HG02623 (cell line): ENCODE measurements around the gene GOLGA8A.
A peak's percentile ranks its signal among the peaks of the same experiment; 100 is the strongest.
"Not testable (repeated sequence)": the region's sequence is repeated elsewhere in the genome, so short reads cannot be mapped to it uniquely, and the experiment has no call there.

Experiments
- ATAC-seq: cut with Tn5 transposase; IDR thresholded peaks from one replicate; pipeline ENCODE4 v1.9.1; 2021; ENCODE audit warnings: moderate library complexity; ENCODE audit not compliant: unreplicated experiment

Gene GOLGA8A

DNA sequence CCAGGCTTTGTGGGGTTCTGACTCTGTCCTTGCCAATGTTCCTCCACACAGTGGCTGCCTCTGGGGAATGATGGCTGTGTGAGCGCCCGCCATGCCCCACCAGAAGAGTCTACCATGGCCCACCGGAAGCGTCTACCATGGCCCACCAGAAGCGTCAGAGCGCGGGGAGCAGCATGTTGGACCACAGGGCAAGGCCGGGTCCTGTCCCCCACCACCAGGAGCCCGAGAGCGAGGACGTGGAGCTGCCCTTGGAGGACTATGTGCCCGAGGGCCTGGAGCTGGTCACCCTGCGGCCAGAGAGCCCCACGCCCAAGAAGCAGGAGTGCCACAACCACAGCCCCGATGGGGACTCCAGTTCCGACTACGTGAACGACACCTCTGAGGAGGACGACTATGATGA lies 28.1 kb downstream of the GOLGA8A start:
- not testable (repeated sequence) for ATAC-seq

DNA sequence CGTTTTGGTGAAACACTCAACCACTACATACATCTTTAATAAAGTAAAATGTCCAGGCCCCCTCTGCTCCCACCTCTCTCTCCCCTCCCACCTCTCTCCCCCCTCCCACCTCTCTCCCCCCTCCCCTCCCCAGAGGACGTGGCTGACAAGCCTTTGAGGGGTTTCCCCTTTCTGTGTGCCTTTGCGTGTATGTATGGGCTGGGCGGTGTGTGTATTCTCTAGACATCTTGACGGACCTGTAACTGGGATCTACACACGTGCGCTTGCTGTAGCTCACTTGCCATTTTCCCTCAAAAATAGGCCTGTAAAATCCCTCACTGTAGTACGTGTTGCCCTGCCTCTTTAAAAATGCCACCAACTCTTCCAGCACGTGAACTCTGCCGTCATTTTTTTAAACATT lies 28.6 kb downstream of the GOLGA8A start:
- not testable (repeated sequence) for ATAC-seq

DNA sequence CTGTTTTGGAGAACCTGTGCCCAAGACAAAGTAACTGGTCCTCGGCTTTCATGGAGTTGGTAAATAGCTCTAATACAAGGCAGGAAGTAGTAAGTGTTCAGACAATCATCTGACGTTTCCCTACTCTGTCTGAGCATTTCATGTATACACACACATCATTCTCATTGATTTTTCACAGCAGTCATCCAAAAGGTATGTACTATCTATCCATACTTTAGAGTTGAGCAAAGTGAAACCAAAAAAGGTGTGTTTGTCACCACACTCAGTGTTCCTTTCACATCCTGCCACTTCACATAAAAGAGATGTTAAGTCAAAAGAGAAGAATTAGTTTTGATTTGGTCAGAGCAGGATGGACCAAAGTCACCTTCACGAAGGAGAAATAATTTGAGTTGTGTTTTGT lies 33.7 kb downstream of the GOLGA8A start:
- ATAC-seq: peak; percentile 60

DNA sequence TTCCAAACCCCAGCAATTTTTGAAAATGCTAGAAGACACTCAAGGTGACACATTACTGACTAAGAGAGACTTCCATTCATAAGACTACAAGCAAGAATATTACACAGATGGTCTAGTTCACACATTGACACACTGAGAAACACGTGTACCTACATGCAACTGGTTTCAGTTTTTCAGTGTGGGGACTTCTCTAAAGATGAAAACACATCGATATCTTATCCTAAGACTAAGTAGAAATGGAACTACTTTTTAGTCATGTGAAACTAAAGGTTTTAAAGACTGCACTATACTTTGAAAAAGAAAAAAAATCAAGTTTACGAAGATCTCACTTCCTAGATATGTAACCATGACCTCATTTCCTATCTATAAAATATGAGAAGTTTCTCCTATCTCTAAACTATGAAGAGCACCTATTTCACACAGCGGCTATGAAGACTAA lies 34.4 kb downstream of the GOLGA8A start:
- not testable (repeated sequence) for ATAC-seq

DNA sequence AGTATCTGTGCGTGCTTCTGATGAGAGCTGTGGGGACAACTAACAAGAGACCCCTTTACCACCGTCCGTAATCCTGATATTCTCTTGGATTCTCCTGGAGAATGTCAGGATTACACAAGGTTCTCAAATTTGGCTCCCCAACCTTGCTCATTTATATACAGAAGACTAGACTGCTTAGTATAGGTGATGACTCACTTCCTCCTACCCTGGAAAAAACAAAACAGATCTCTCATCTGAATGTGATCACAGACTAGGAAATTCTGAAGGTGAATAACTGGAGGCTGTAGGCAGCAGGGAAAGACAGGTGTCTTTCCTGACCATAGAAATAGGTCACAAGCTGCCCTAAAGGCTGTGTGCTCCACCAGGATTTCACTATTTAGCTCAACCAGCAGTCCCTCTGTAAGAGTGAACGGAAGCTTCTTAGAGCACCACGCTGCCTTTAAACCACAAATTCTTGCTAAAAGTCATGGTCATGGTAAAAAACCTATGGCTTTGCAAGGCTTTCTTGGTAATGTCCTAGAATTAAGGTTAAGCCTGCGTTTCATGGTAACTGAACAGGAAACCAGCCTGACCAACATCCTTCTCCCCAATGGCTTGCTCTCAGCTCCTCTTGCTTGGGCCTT lies 39.9 kb downstream of the GOLGA8A start:
- not testable (repeated sequence) for ATAC-seq

DNA sequence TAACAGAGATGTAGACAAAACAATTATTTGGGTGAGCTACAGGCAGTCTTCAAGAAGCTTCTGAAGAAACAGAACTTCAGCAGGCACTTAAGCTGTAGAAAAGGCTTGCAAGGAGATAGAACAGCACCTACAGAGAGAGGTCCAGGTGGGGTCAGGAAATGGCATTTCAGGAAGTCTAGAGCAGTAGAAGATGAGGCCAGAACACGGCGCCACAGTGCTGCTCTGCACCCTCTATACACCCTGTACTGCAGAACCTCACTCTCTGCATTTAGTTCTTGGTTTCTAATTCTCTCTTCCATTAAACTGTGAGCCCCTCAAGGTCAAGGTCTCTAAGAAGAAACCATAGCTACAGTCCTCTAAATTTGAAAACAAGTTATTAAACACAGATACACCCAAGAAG lies 44.6 kb downstream of the GOLGA8A start:
- ATAC-seq: not testable (repeated sequence)

DNA sequence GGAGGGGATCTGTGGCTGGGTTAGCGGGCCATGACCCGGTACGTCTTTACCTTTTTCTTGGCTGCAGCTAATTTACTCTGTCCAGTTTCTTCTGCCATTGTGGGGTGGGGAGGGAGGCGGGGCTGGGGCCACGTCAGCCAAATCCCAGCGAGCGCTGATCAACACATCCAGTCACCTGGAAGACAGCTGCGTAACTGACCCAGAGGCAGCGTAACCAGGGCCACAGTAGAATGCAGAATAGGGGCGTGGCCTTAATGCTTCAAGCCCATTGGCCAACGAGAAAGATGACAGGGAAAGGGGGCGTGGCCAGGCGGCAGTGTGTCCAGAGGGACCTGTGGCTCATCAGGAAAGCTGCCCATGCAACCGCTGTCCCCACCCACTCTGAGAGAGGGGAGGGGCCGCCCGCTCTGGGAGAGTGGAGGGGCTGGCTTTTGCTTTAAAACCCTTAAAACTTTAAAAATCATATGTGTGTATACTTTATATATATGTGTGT lies 48.0 kb downstream of the GOLGA8A start:
- not testable (repeated sequence) for ATAC-seq
